PC-9 (cell line): ENCODE measurements around the gene SLC10A7. TPM values are rescaled to one million over a fixed set of nuclear protein-coding genes. Genes with fewer than 3 reads are reported as not detected.

Experiments used
- BruUV-seq: library from RNA; stranded (reverse); fragments of 400-500 nt; replicated peaks from 2 replicates; lab custom pipeline; 2021; lab: Mats Ljungman, UMichigan
- CTCF ChIA-PET: fragments of 300-600 bp; sonication (Branson Sonifier 250); formaldehyde crosslinking; loops from one replicate; lab custom pipeline; 2022; ENCODE audit warnings: antibody characterized with exemption; lab: Charles Lee
- POLR2A ChIA-PET: fragments of 300-600 bp; sonication (Branson Sonifier 250); formaldehyde crosslinking; loops from one replicate; lab custom pipeline; 2022; ENCODE audit warnings: antibody characterized with exemption; ENCODE audit not compliant: unreplicated experiment; lab: Charles Lee
- DNase-seq, 2 experiments: peaks; one replicate each; pipeline versions ENCODE4 v3.0.0 to v3.0.0-alpha.2; 2015 to 2022; ENCODE audit warnings: mixed read lengths in 1 of 2
- H2AFZ ChIP-seq: fragments of 200-600 bp; sonication (generic); 2 replicates; pipeline ENCODE4 v1.8.1; 2017; ENCODE audit warnings: antibody characterized with exemption
- H3F3A ChIP-seq: fragments of 200-600 bp; sonication (generic); 2 replicates; pipeline ENCODE4 v1.8.1; 2017; ENCODE audit warnings: antibody characterized with exemption, mild to moderate bottlenecking, low read depth; ENCODE audit not compliant: insufficient read depth
- H3K27ac ChIP-seq: fragments of 200-600 bp; sonication (generic); 2 replicates; pipeline ENCODE4 v1.6.1; 2016; ENCODE audit warnings: mixed run types
- H3K27me3 ChIP-seq: fragments of 200-600 bp; sonication (generic); 2 replicates; pipeline ENCODE4 v1.6.1; 2016; ENCODE audit warnings: low read depth, mixed run types; ENCODE audit not compliant: insufficient read depth
- H3K36me3 ChIP-seq: fragments of 200-600 bp; sonication (generic); 2 replicates; pipeline ENCODE4 v1.6.1; 2016; ENCODE audit warnings: low read depth, mixed run types
- H3K4me1 ChIP-seq: fragments of 200-600 bp; sonication (generic); replicated peaks from 2 replicates; pipeline ENCODE4 v1.6.1; 2016; ENCODE audit warnings: mixed run types; ENCODE audit not compliant: insufficient read depth
- H3K4me2 ChIP-seq: fragments of 200-600 bp; sonication (generic); 2 replicates; pipeline ENCODE4 v1.6.1; 2017; ENCODE audit warnings: mixed run types
- H3K4me3 ChIP-seq: fragments of 200-600 bp; sonication (generic); 2 replicates; pipeline ENCODE4 v1.6.1; 2016; ENCODE audit warnings: mixed run types
- H3K79me2 ChIP-seq: fragments of 200-600 bp; sonication (generic); 2 replicates; pipeline ENCODE4 v1.6.1; 2017; ENCODE audit warnings: low read depth, mixed run types
- H3K9me2 ChIP-seq: fragments of 200-600 bp; sonication (generic); 2 replicates; pipeline ENCODE4 v1.8.1; 2017; ENCODE audit warnings: mild to moderate bottlenecking; ENCODE audit not compliant: insufficient read depth
- H3K9me3 ChIP-seq: fragments of 200-600 bp; sonication (generic); 2 replicates; pipeline ENCODE4 v1.8.1; 2016; ENCODE audit warnings: low read depth; ENCODE audit not compliant: insufficient read depth
- H4K20me1 ChIP-seq: fragments of 200-600 bp; sonication (generic); 2 replicates; pipeline ENCODE4 v1.8.1; 2017; ENCODE audit not compliant: insufficient read depth
- EZH2 ChIP-seq: fragments of 200-600 bp; sonication (generic); IDR thresholded peaks from 2 replicates; pipeline ENCODE4 v1.8.0; 2017; ENCODE audit warnings: antibody characterized with exemption, low read depth
- intact Hi-C: fragments of 100-400 bp; cut with micrococcal nuclease; formaldehyde crosslinking; loops from one replicate; pipeline ENCODE4 v1.10.0; 2022; ENCODE audit not compliant: unreplicated experiment
- total RNA-seq: library from RNA; stranded (reverse); gene quantifications from 2 replicates; pipeline ENCODE4 v1.2.3, GENCODE V29; 2021
- TF ChIP-seq, protein P1 (sequence below): fragments of 200-600 bp; sonication (generic); conservative IDR thresholded peaks from 2 replicates; pipeline ENCODE4 v1.6.1; 2017; ENCODE audit warnings: mixed run types, antibody characterized with exemption, mild to moderate bottlenecking, moderate library complexity

SLC10A7 gene
- total RNA-seq, 1 experiment from 2014 or later: 11.4 TPM

DNA sequence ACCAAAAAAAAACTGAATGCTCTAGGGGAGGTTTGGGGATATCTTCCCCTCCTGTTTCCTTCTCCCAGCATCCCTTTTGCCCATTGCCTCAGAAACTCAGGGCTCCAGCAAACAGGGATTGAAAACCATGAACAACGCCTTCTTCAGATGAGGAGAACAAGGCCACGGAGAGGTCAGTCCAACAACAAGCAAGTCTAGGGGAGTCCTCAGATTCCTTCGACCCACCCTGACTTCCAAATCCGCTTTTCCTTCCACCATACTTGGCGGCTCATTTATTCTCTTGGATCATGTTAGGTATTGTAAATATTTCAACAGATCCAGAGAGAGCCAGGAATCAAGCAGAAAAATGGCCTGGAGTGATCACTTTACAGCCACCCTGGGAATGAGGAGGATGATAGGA, 285.5 kb downstream of the SLC10A7 start:
- POLR2A ChIA-PET: no interaction called here
- BruUV-seq: no TSS peak

DNA sequence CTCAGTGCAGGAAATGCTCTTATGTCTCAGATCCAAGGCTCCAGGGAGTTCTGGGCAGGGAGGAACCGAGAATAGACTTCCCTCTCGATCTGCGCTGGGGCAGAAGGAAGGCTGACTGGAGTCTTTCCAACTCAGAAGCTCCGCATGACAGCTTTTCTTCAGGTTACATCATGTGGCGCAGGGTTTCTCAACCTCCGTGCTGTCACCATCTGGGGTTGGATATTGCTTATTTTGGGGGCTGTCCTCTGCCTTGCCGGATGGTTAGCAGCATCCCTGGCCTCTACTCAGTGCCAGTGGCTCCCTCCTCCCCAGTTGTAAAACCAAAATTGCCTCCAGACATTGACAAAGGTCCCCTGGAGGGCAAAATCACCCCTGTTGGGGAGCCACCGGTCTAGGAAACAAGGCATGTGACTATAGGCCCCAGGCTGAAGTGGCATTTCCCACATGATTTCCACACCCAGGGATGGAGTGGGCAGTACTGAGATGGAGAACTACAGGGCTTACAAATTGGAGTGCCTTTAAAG, 286.0 kb downstream of the SLC10A7 start:
- POLR2A ChIA-PET: no interaction called here
- DNase-seq: no peak
- Histone ChIP-seq H4K20me1 (no peaks in the 10 kb centered on the region), H3K36me3 (no peaks in the 10 kb centered on the region), H3K79me2 (no peaks in the 10 kb centered on the region), H3K4me1 (peaks cover 5% of the 10 kb centered on the region), H3K9me3 (no peaks in the 10 kb centered on the region), H2AFZ (no peak overlapping the region), H3K27ac (no peak overlapping the region), H3K9me2 (no peaks in the 10 kb centered on the region), H3K4me2 (no peak overlapping the region), H3K4me3 (no peak overlapping the region), H3F3A (peaks cover under 1% of the 10 kb centered on the region; the same call in 1 of the 2 replicates), H3K27me3 (no peaks in the 10 kb centered on the region)
- no peak for TF ChIP-seq EZH2
- TF ChIP-seq, protein P1, sequence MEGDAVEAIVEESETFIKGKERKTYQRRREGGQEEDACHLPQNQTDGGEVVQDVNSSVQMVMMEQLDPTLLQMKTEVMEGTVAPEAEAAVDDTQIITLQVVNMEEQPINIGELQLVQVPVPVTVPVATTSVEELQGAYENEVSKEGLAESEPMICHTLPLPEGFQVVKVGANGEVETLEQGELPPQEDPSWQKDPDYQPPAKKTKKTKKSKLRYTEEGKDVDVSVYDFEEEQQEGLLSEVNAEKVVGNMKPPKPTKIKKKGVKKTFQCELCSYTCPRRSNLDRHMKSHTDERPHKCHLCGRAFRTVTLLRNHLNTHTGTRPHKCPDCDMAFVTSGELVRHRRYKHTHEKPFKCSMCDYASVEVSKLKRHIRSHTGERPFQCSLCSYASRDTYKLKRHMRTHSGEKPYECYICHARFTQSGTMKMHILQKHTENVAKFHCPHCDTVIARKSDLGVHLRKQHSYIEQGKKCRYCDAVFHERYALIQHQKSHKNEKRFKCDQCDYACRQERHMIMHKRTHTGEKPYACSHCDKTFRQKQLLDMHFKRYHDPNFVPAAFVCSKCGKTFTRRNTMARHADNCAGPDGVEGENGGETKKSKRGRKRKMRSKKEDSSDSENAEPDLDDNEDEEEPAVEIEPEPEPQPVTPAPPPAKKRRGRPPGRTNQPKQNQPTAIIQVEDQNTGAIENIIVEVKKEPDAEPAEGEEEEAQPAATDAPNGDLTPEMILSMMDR: no peak
- CTCF ChIA-PET: no interaction called here
- no TSS peak for BruUV-seq
- intact Hi-C loops: no loop called here

More for the DNA sequence above, 285.5 kb downstream of the SLC10A7 start:
- intact Hi-C loops: no loop called here
- Histone ChIP-seq H3K27me3 (no peaks in the 10 kb centered on the region), H3K36me3 (no peaks in the 10 kb centered on the region), H3K9me3 (no peaks in the 10 kb centered on the region), H3F3A (peaks cover 6% of the 10 kb centered on the region), H2AFZ (no peak overlapping the region), H3K27ac (no peak overlapping the region), H3K4me3 (no peak overlapping the region), H3K4me2 (no peak overlapping the region), H3K4me1 (peaks cover 10% of the 10 kb centered on the region), H4K20me1 (no peaks in the 10 kb centered on the region), H3K9me2 (no peaks in the 10 kb centered on the region), H3K79me2 (no peaks in the 10 kb centered on the region)
- no peak for DNase-seq
- no peak for TF ChIP-seq EZH2
- TF ChIP-seq, protein P1: no peak
- CTCF ChIA-PET: no interaction called here

DNA sequence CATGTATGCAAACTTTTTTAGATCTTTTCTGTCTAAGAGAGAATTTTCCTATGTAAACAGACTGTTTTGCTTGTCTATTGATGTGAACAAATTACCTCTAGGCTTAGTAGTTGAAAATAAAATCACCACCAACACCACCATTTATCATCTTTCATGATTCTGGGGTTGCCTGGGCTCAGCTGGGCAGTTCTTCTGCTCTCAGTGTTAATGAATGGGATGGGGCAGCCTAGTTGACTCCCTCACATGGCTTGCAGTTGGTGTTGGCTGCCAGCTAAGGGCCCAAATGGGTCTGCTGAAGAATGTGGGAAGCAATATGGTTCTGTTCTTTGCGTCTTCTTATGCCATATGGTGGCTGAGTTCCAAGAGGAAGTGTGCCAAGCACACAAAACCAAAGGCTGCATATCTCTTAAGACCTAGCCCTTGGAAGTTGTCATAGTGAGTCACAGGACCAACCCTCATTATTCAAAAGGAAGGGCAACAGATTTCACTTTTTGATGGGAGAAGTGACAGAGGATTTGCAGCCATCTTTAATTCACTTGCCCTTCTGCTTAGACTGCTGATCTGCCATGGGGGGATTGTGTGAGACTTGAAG, 289.5 kb downstream of the SLC10A7 start:
- no peaks in the 10 kb centered on the region for H3K9me3 ChIP-seq
- no TSS peak for BruUV-seq
- no peaks in the 10 kb centered on the region for H4K20me1 ChIP-seq
- H2AFZ ChIP-seq: no peak overlapping the region
- no peak overlapping the region for H3K4me3 ChIP-seq
- peak in 1 of 2 experiments; percentile 43 for DNase-seq
- H3K27me3 ChIP-seq: no peaks in the 10 kb centered on the region
- no peak overlapping the region for H3K27ac ChIP-seq
- intact Hi-C loops: no loop called here
- ChIA-PET CTCF (no interaction called here), POLR2A (no interaction called here)
- TF ChIP-seq, protein P1: no peak
- no peak for TF ChIP-seq EZH2
- H3F3A ChIP-seq: no peaks in the 10 kb centered on the region
- H3K79me2 ChIP-seq: no peaks in the 10 kb centered on the region
- no peaks in the 10 kb centered on the region for H3K36me3 ChIP-seq
- no peaks in the 10 kb centered on the region for H3K4me1 ChIP-seq
- H3K9me2 ChIP-seq: no peaks in the 10 kb centered on the region
- H3K4me2 ChIP-seq: no peak overlapping the region
